OCI-LY7 (cell line): ENCODE results near the gene RBM6. TPM values are rescaled to one million over a fixed set of nuclear protein-coding genes. Genes with fewer than 3 reads are reported as not detected.

ENCODE experiments used
- BruUV-seq: library from RNA; stranded (reverse); fragments of 400-500 nt; replicated peaks from 2 replicates; lab custom pipeline; 2021; lab: Mats Ljungman, UMichigan
- CTCF ChIA-PET: fragments of 300-600 bp; sonication (Branson Sonifier 250); formaldehyde crosslinking; loops from one replicate; lab custom pipeline; 2022; ENCODE audit warnings: antibody characterized with exemption; ENCODE audit not compliant: unreplicated experiment; lab: Charles Lee
- POLR2A ChIA-PET: fragments of 300-600 bp; sonication (Branson Sonifier 250); formaldehyde crosslinking; loops from one replicate; lab custom pipeline; 2022; ENCODE audit warnings: antibody characterized with exemption; lab: Charles Lee
- DNase-seq: peaks from one replicate; pipeline ENCODE4 v3.0.0-alpha.2; 2015; ENCODE audit warnings: low spot score
- H2AFZ ChIP-seq: fragments of 200-600 bp; sonication (generic), shearing (Covaris generic); 2 replicates; pipeline ENCODE4 v1.6.1; 2014; ENCODE audit warnings: mild to moderate bottlenecking, antibody characterized with exemption, low read length, moderate library complexity
- H3K27ac ChIP-seq: fragments of 200-600 bp; sonication (generic); 2 replicates; pipeline ENCODE4 v1.5.1; 2014; ENCODE audit warnings: mixed run types, low read depth, mild to moderate bottlenecking, moderate library complexity, low read length, inconsistent platforms; ENCODE audit not compliant: poor library complexity, severe bottlenecking
- H3K36me3 ChIP-seq: fragments of 200-600 bp; sonication (generic); 2 replicates; pipeline ENCODE4 v1.6.1; 2014; ENCODE audit warnings: mild to moderate bottlenecking, antibody characterized with exemption, low read length, moderate library complexity, mixed read lengths; ENCODE audit not compliant: insufficient read depth
- H3K4me1 ChIP-seq: fragments of 200-600 bp; sonication (generic); 2 replicates; pipeline ENCODE4 v1.5.1; 2014; ENCODE audit warnings: mild to moderate bottlenecking, low read length; ENCODE audit not compliant: insufficient read depth, poor library complexity, severe bottlenecking
- H3K4me2 ChIP-seq: fragments of 200-600 bp; sonication (generic); 2 replicates; pipeline ENCODE4 v1.6.1; 2014; ENCODE audit warnings: mild to moderate bottlenecking, low read length
- H3K4me3 ChIP-seq: fragments of 200-600 bp; sonication (generic); 2 replicates; pipeline ENCODE4 v1.5.1; 2014; ENCODE audit warnings: mild to moderate bottlenecking, low read depth, low read length; ENCODE audit not compliant: poor library complexity, severe bottlenecking
- H3K79me2 ChIP-seq: fragments of 200-600 bp; sonication (generic); 2 replicates; pipeline ENCODE4 v1.6.1; 2016; ENCODE audit warnings: low read depth, mild to moderate bottlenecking, low read length, moderate library complexity, mixed read lengths; ENCODE audit not compliant: insufficient read depth
- H3K9me2 ChIP-seq: fragments of 200-600 bp; sonication (generic); 2 replicates; pipeline ENCODE4 v1.6.1; 2016; ENCODE audit warnings: mild to moderate bottlenecking, low read length, mixed read lengths; ENCODE audit not compliant: insufficient read depth
- H3K9me3 ChIP-seq: fragments of 200-600 bp; sonication (generic); 2 replicates; pipeline ENCODE4 v1.6.1; 2014; ENCODE audit warnings: mild to moderate bottlenecking, mixed run types, low read length, mixed read lengths
- H4K20me1 ChIP-seq: fragments of 200-600 bp; sonication (generic); 2 replicates; pipeline ENCODE4 v1.6.1; 2014; ENCODE audit warnings: mild to moderate bottlenecking, antibody characterized with exemption, low read length, moderate library complexity, mixed read lengths; ENCODE audit not compliant: insufficient read depth
- EZH2phosphoT487 ChIP-seq: fragments of 200-600 bp; sonication (generic); IDR thresholded peaks from 2 replicates; pipeline ENCODE4 v1.6.1; 2018; ENCODE audit warnings: low read depth, borderline replicate concordance, mild to moderate bottlenecking, mixed run types, antibody characterized with exemption, low read length, moderate library complexity, mixed read lengths
- intact Hi-C: fragments of 100-400 bp; cut with micrococcal nuclease; formaldehyde crosslinking; loops from one replicate; pipeline ENCODE4 v1.10.0; 2022; ENCODE audit not compliant: unreplicated experiment
- total RNA-seq, 2 experiments: library from RNA; depleted of rRNA in 1 of 2; stranded (reverse); fragments of >200 nt in 1 of 2; shearing (Covaris generic) in 1 of 2; gene quantifications; 2 replicates each; pipeline ENCODE4 v1.2.3, GENCODE V29; 2014 to 2022
- TF ChIP-seq, protein P1 (sequence below): fragments of 200-600 bp; sonication (generic); conservative IDR thresholded peaks from 2 replicates; pipeline ENCODE4 v1.5.1; 2014; ENCODE audit warnings: mild to moderate bottlenecking, antibody characterized with exemption, low read length, moderate library complexity, mixed read lengths

The RBM6 gene
- total RNA-seq, 2 experiments from 2014 or later: 83.7 to 185 TPM

DNA sequence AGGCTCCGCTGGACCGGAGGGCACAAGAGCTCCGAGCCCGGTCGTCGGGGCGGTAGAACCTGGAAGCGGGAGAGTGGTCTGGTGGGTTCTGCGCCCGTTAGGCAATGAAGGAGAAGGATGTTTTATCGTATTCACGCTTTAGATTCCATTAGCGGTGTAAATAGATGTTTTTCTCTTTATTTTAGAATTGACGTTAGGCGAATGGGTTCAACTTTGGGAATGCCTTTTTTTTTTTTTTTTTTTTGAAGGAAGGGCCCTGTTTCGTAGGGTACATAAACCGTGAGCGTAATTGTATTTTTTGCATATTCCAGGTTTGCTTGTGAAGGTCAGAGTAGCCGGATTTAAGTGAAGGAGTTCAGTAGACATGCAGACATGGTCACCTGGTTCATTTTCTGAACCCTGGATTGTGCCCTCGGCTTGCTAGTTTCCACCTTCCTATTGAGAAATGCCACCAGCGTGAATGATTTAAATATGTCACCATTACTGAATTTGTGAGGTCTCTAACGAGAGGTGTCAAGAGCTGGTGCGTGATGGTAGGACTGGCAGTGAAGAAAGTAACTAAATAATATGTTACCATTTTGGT is 808 bp downstream of the RBM6 start:
- H4K20me1 ChIP-seq: no peaks in the 10 kb centered on the region
- DNase-seq: peak; percentile 46
- H3K4me1 ChIP-seq: peaks cover 41% of the 10 kb centered on the region
- peaks cover 55% of the 10 kb centered on the region for H3K79me2 ChIP-seq
- ChIA-PET POLR2A (interaction anchor here (0.5 to 2.7 kb wide), 7 partner anchors 11 to 1745 kb away, joined by 3 to 32 read pairs (median 4); partner anchors contain the start of genes CYB561D2, MON1A and NPRL2), CTCF (interaction anchor here (1.6 to 1.9 kb wide), 2 partner anchors 10 to 11 kb away, joined by 4 to 6 read pairs; partner anchors contain the start of gene MON1A)
- peak overlapping the region; percentile 85 for H3K4me3 ChIP-seq
- peaks cover 22% of the 10 kb centered on the region for H3K9me3 ChIP-seq
- peaks cover 38% of the 10 kb centered on the region for H3K36me3 ChIP-seq
- intact Hi-C loops: loop anchor here (5.0 kb wide), 1 partner anchor 147 kb away; the partner anchor contains the start of gene RBM5
- no peaks in the 10 kb centered on the region for H3K9me2 ChIP-seq
- TF ChIP-seq, protein P1, sequence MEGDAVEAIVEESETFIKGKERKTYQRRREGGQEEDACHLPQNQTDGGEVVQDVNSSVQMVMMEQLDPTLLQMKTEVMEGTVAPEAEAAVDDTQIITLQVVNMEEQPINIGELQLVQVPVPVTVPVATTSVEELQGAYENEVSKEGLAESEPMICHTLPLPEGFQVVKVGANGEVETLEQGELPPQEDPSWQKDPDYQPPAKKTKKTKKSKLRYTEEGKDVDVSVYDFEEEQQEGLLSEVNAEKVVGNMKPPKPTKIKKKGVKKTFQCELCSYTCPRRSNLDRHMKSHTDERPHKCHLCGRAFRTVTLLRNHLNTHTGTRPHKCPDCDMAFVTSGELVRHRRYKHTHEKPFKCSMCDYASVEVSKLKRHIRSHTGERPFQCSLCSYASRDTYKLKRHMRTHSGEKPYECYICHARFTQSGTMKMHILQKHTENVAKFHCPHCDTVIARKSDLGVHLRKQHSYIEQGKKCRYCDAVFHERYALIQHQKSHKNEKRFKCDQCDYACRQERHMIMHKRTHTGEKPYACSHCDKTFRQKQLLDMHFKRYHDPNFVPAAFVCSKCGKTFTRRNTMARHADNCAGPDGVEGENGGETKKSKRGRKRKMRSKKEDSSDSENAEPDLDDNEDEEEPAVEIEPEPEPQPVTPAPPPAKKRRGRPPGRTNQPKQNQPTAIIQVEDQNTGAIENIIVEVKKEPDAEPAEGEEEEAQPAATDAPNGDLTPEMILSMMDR: no peak
- no peak overlapping the region for H2AFZ ChIP-seq
- TSS peak; percentile 83 for BruUV-seq
- peak overlapping the region; percentile 81 for H3K27ac ChIP-seq
- peak overlapping the region; percentile 82 for H3K4me2 ChIP-seq

DNA sequence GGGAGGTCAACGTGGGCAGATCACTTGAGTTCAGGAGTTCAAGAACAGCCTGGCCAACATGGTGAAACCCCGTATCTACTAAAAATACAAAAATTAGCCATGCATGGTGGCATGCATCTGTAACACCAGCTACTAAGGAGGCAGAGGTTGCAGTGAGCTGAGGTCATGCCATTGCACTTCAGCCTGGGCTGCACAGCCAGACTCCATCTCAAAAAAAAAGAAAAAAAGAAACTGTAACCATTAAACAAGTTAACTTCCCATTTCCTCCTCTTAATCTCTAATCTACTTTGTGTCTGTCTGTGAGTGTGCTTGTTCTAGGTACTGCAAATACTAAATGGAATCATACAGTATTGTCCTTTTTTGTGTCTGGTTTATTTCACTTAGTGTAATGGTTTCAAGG is 2.7 kb downstream of the RBM6 start:
- ChIA-PET CTCF (no interaction called here), POLR2A (interaction anchor here (0.7 to 0.9 kb wide), 2 partner anchors 12 kb away, joined by 3 to 4 read pairs; no protein-coding TSS in a partner anchor)
- Histone ChIP-seq H2AFZ (no peak overlapping the region), H3K4me2 (peak overlapping the region; percentile 82), H3K4me1 (peaks cover 60% of the 10 kb centered on the region), H3K79me2 (peaks cover 71% of the 10 kb centered on the region), H4K20me1 (no peaks in the 10 kb centered on the region), H3K9me3 (peaks cover 27% of the 10 kb centered on the region), H3K4me3 (peak overlapping the region; percentile 85), H3K36me3 (peaks cover 48% of the 10 kb centered on the region), H3K9me2 (no peaks in the 10 kb centered on the region), H3K27ac (peak overlapping the region; percentile 81)
- intact Hi-C loops: loop anchor here (5.0 kb wide), 1 partner anchor 145 kb away; the partner anchor contains the start of gene RBM5
- TF ChIP-seq, protein P1: no peak
- TF ChIP-seq EZH2phosphoT487: no peak
- DNase-seq: peak; percentile 57
- BruUV-seq: no TSS peak

DNA sequence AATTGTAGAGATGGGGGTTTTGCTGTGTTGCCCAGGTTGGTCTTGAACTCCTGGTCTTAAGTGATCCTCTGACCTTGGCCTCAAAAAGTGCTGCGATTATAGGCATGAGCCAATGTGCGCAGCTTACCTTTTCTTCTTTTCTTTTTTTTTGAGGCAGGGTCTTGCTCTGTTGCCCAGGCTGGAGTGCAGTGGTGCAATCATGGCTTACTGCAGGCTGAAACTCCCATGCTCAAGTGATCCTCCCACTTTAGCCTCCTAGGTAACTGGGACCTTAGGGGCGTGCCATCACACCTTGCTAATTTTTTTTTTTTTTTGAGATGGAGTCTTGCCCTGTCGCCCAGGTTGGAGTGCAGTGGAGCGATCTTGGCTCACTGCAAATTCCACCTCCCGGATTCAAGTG is 13.0 kb downstream of the RBM6 start:
- intact Hi-C loops: no loop called here
- Histone ChIP-seq H4K20me1 (peaks cover 5% of the 10 kb centered on the region), H3K27ac (no peak overlapping the region), H2AFZ (no peak overlapping the region), H3K4me2 (no peak overlapping the region), H3K4me3 (no peak overlapping the region), H3K79me2 (peaks cover 100% of the 10 kb centered on the region), H3K9me2 (no peaks in the 10 kb centered on the region), H3K9me3 (no peaks in the 10 kb centered on the region), H3K4me1 (peaks cover 64% of the 10 kb centered on the region), H3K36me3 (peaks cover 57% of the 10 kb centered on the region)
- BruUV-seq: no TSS peak
- TF ChIP-seq EZH2phosphoT487: no peak
- TF ChIP-seq, protein P1: no peak
- no peak for DNase-seq
- CTCF ChIA-PET: no interaction called here
- POLR2A ChIA-PET: no interaction called here
